ENCODE results near the gene TCAF1.
A peak's percentile ranks its signal among the peaks of the same experiment; 100 is the strongest.
"Not testable (repeated sequence)": the region's sequence is repeated elsewhere in the genome, so short reads cannot be mapped to it uniquely, and the experiment has no call there.

The TCAF1 gene

DNA sequence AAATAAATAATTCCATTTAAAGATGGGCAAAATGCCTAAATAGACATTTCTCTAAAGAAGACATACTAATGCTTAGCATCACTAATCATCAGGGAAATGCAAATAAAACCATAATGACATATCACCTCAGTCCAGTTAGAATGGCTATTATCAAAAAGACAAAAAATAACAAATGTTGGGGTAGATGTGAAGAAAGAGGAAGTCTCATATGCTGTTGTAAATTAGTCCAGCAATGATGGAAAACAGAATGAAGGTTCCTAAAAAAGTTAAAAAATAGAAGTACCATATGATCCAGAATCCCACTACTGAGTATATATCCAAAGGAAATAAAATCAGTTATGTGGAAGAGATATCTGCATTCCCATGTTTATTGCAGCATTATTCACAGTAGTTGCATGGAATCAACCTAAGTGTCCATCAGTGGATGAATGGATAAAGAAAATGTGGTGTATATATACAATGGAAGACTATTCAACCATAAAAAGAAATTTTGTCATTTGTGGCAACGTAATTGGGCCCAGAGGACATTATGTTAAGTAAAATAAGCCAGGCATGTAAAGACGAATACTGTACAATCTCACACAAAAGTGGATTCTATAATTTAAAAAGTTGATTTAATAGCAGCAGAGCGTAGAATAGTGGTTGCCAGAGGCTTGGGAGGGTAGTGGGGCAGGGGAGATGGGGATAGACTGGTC, 52.0 kb downstream of the TCAF1 start:
- no peak for DNase-seq

DNA sequence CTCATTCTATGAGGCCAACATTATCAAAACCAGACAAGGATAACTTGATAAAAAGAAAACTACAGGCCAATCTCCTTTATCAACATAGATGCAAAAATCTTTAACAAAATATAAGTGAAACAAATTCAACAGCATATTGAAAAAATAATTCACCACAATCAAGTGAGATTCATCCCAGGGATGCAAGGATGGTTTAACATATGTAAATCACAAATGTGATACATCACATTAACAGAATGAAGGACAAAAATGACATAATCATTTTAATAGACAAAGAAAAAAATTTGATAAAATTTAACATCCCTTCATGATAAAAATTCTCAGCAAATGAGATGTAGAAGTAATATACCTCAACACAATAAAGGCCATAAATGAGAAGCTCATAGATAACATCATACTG, 53.8 kb downstream of the TCAF1 start:
- DNase-seq, result no peak

DNA sequence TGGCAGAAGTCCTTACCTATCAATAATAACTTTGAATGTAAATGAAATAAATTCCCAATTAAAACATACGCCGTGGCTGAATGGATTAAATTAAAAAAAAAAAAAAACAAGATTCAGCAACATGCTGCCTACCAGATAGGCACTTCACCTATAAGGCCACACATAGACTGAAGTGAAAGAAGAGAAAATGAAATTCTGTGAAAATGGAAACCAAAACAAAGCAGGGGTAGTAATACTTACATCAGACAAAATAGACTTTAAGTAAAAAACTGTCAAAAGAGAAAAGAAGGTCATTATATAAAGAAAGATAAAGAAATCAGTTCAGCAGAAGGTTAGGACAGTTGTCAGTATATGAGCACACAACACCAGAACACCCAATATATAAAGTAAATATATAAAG, 55.3 kb downstream of the TCAF1 start:
- DNase-seq, result no peak

GRCh38 chr7:143841696-143842095, 60.3 kb downstream of the TCAF1 start:
- DNase-seq, result not testable (repeated sequence)

DNA sequence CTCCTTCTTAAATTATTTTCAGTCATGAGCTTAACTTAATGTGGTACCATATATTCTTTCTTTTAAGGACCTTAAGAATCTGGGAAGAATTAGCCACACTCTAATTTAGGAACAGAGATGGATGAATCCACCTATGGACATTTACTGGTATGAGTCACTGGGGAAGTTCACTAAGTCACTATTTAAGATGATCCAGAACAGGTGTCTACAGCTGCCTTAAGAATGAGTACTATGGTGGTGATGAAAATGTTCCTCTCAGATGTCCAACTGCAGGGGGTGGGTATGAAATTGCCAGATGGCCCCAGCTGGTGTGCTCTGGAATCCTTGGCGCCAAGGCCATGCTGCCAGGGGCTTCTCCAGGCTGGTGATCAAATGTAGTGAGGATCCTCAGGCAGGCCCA, 61.9 kb downstream of the TCAF1 start:
- DNase-seq, result not testable (repeated sequence)

DNA sequence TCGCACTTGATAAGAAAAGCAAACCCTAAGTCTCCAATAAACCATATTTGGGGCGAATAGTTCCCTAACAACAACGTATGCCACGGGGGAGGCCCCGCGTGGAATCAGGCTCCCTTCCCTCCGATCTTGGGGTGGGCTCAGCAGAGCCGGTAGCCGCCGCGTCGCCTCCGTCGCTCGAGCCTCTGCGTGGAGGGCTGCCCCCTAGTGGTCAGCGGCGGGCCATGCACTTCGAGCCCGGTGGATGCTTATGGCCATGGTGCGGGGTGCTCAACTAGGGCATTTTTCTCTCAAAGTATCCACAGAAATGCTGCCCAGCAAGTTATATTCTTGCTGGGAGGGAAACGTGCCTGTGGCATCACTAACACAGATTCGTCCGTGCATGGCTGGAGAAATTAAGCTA, 64.8 kb downstream of the TCAF1 start:
- not testable (repeated sequence) for DNase-seq

GRCh38 chr7:143836622-143837021, 65.4 kb downstream of the TCAF1 start:
- peak; percentile 21 for DNase-seq

DNA sequence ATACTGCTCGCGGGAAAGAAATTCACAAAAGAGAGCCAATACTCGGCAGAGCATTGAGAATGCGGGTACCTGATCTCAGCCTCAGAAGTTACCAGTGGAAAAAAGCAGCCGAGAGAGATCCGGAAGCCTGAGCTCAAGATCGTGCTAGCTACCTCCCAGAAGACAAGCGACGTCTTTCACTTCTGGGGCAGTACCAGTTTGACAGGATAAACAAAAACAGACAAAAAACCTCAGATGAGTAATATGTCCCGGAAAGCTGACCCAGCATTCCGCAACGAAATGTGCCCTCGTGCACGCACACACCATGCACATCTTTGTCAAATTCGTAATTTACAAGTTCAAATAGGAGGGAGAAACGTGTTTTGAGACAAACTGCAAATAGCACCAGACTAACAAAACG, 65.9 kb downstream of the TCAF1 start:
- not testable (repeated sequence) for DNase-seq

DNA sequence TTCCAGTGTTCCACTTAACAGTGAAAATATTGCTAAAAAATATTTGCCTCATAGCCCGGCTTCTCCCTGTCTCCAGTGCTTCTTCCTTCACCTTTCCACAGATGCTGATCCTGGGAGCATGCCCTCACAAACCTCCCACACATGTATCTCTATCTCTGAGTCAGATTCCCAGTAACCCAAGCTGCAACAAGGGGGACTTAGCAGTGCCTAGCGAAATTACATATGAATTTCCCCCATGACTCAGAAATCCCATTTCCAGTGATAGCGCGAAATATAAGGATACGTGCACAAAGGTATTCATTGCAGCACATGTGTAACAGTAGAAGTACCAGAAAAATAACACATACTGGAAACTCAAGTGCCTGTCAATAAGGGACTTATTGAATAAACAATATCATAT, 75.4 kb downstream of the TCAF1 start:
- DNase-seq, result not testable (repeated sequence)

DNA sequence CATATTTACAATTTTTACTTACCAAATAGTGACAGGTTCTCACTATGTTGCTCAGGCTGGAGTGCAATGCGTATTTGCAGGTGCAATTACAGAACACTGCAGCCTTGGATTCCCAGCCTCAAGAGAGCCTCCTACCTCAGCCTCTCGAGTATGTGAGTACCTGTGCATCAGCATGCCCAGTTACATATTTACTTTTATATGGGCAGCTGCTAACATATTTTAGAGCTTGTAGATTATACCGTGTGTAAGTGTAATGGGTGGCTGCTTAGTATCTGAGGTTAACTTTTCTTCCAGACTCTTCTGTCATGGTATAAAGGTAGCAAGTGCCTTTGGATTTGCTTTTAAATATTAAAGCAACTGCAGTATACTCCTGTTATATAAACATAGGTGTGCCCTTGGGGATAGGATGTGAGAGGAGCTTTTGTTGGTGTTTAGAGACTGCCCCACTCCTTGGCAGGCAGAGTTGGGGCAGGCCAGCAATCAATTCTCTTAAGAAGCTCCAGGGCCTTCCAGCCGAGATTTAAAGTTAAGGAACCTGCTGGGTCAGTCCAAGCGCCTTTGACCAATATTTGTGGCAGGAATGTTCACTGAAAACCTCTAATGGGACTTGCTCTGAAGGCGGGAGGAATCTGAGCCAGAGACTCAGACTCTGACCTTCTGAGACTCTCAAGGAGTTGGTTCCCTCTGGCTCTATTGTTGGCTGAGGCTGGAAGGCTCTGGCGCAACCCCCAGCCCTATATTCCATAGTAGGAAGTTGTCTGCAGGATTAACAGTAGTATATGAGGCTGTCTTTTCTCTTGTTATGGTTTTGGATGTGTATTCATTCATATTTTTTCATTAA, 77.5 kb downstream of the TCAF1 start:
- not testable (repeated sequence) for DNase-seq

DNA sequence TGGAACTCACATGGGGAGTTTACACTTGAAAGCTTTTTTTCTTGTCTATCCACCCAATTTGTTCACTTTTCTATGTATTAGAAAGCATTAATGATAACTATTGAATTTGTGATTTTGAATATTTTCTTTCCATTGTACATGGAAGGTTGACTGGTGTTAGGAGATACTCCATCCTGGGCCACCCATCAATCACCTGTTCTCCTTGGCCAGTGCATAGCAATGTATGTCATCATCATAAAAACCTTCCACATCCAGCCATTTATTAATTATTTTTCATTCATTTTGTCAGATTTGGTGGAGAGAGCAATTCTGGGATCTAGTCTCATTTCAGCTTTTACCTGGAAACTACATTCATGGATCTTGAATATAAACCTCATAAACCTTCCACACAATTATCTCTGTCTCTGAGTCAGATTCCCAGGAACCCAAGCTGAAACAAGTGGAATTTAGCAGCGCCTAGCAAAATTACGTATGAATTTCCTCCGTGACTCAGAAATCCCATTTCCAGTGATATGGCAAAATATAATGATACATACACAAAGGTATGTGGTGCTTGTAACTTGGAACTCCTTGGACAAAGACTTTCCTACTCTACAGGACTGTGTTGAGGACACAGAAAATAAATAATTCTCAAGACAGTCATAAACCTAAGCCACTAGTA, 78.2 kb downstream of the TCAF1 start:
- DNase-seq, result not testable (repeated sequence)

GRCh38 chr7:143821392-143822277, 80.3 kb downstream of the TCAF1 start:
- DNase-seq, result not testable (repeated sequence)

DNA sequence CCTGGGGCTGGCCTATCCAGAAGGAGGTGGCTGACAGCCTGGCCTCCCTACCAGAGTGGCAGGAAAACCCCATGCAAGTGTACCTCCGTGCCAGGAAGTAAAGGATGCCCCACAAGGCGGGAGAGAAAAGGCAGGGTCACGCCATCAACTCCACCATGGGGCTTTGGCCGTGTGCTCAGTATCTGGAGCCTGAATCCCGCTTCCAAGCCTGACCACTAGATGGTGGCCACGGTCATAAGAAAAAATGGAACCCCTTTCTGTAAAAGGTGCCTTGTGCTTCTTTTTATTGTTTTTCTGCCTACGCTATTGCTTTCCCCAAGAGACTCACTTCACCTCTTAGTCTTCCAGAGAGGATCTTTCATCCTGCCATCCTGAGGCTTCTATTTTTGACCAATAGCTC, 84.1 kb downstream of the TCAF1 start:
- DNase-seq, result not testable (repeated sequence)

DNA sequence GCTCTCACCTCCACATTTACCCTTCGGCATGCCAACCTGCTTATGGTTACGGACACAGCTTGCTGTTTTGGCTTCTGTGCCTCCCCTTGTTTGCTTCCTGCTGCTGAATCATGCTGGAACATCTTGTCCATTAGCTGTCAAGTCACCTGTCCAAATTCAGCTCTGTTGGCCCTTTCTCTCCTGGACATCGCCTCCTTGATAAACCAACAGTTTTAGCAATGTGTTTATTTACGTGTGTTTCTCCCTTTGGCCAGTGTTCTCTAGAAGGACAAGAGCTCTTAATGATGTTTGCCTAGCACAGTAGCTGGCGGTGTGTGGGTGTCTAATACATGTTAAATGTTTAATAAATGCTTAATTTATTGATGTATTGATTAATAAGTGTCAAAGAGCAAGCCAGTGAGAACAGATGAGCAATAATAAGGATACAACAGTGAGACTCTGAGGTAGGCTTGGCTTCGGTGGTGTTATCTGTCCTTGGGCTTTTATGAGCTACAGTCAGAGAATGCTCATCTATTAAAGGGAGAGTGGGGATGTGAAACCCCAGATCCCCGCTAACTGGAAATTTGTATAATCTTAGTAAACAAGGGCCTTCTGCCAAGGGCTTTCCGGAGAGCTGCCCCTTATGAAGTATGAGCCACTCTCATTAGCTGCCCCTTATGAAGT, 85.4 kb downstream of the TCAF1 start:
- DNase-seq, result not testable (repeated sequence)

- not testable (repeated sequence) for DNase-seq
Measured at GRCh38 chr7:143810639-143811038, 91.3 kb downstream of the TCAF1 start.

DNA sequence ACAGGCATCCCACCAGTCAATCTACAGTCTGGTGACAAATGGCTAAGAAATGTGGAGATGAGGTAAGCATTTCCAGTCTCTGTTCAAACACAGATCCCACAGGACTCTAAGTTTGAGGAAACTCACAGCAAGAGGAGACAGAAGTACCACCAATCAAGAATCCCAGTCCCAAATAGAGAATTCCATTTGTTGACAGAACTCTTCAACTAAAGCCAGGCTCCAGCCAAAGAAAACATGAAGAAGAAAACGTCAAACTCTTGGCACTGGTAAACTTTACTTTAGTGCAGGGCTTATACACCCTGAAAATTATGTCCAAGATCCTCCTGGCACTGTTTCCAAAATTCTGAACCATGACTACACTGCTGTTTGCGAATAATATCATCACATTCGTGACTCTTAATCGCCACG, 95.3 kb downstream of the TCAF1 start:
- DNase-seq, result not testable (repeated sequence)

Data from NCI-H2029 treated with DMSO at 0.1 percent for 48 hours (cell line).